Common myeloid progenitor, CD34-positive (primary cell): ENCODE results near the gene SLIT3.

Source experiments
- CTCF ChIA-PET: fragments of 350-600 bp; sonication (Branson Sonifier 250); formaldehyde crosslinking; loops from one replicate; lab custom pipeline; 2021; ENCODE audit warnings: antibody characterized with exemption; lab: Charles Lee
- POLR2A ChIA-PET: fragments of 350-600 bp; sonication (Branson Sonifier 250); formaldehyde crosslinking; loops from one replicate; lab custom pipeline; 2021; ENCODE audit warnings: antibody characterized with exemption; lab: Charles Lee
- DNase-seq, 3 donors: peaks; one replicate each; pipeline versions ENCODE4 v3.0.0 to v3.0.0-alpha.2; 2013
- H3K27ac ChIP-seq, 2 experiments: 1 replicate in 1 of 2; 2 replicates in 1 of 2; pipeline ENCODE4 v1.7.0; 2013; ENCODE audit warnings: inconsistent platforms in 2 of 2, low read length in 2 of 2, mild to moderate bottlenecking in 2 of 2, low read depth in 1 of 2, moderate library complexity in 1 of 2; ENCODE audit not compliant: severe bottlenecking in 2 of 2, insufficient read depth in 1 of 2, poor library complexity in 1 of 2
- H3K27me3 ChIP-seq, 5 experiments: replicated peaks in 2 of 5; 1 replicate in 3 of 5; 2 replicates in 2 of 5; pipeline versions ENCODE4 v1.6.1 to v1.7.0; 2013; ENCODE audit warnings: low read length in 4 of 5, mild to moderate bottlenecking in 2 of 5, moderate library complexity in 2 of 5, inconsistent platforms in 1 of 5; ENCODE audit not compliant: insufficient read depth in 5 of 5, control insufficient read depth in 4 of 5
- H3K36me3 ChIP-seq, 4 experiments: 1 replicate in 2 of 4; 2 replicates in 2 of 4; pipeline versions ENCODE4 v1.6.1 to v1.7.0; 2013; ENCODE audit warnings: low read length in 3 of 4, control low read depth in 1 of 4, mild to moderate bottlenecking in 1 of 4; ENCODE audit not compliant: control insufficient read depth in 4 of 4, insufficient read depth in 4 of 4
- H3K4me1 ChIP-seq, 4 experiments: 1 replicate in 3 of 4; 2 replicates in 1 of 4; pipeline versions ENCODE4 v1.6.1 to v1.7.1; 2013; ENCODE audit warnings: low read length in 3 of 4, mild to moderate bottlenecking in 3 of 4, control low read depth in 1 of 4, inconsistent platforms in 1 of 4, moderate library complexity in 1 of 4; ENCODE audit not compliant: control insufficient read depth in 4 of 4, insufficient read depth in 4 of 4; ENCODE audit errors: control extremely low read depth in 1 of 4
- H3K4me3 ChIP-seq, 7 experiments: 1 replicate in 4 of 7; 2 replicates in 3 of 7; pipeline versions ENCODE4 v1.5.1 to v1.7.0; 2013; ENCODE audit warnings: mild to moderate bottlenecking in 7 of 7, low read length in 6 of 7, moderate library complexity in 6 of 7, inconsistent platforms in 2 of 7, low read depth in 2 of 7, control low read depth in 1 of 7; ENCODE audit not compliant: insufficient read depth in 4 of 7, control insufficient read depth in 1 of 7; ENCODE audit errors: extremely low read depth in 1 of 7
- H3K9me3 ChIP-seq, 5 experiments: 1 replicate in 4 of 5; 2 replicates in 1 of 5; pipeline versions ENCODE4 v1.6.1 to v1.7.1; 2013; ENCODE audit warnings: low read length in 4 of 5, mild to moderate bottlenecking in 2 of 5, inconsistent platforms in 1 of 5, low read depth in 1 of 5, moderate library complexity in 1 of 5; ENCODE audit not compliant: control insufficient read depth in 4 of 5, insufficient read depth in 2 of 5; ENCODE audit errors: control extremely low read depth in 1 of 5
- WGBS: methylation state at CpG from one replicate; pipeline ENCODE4 v1.1.5; 2013; ENCODE audit not compliant: insufficient coverage; 5-methylcytosine and 5-hydroxymethylcytosine counted together

Gene SLIT3

DNA sequence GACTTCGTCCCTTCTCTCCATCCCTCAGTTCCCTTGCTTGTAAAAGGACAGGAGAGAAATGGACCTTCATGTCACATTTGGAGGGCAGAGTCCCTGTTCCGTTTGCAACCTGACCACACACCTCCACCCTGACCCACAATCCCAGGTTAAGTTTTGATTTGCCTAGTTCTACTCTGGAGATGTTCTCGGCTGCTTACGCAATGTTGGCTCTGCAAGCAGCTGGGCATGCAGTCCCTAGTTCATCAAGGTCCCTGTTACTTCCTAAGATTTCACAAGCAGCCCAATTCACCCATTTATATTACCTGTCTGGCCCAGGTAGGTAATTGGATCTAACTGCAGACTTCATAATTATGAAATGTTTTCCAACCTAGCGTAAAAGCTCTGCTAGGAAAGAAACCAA is 28.8 kb downstream of the SLIT3 start:
- Histone ChIP-seq H3K4me3 (no peak overlapping the region), H3K36me3 (no peaks in the 10 kb centered on the region), H3K27ac (no peak overlapping the region), H3K9me3 (no peaks in the 10 kb centered on the region), H3K4me1 (peaks cover 0 to 4% (median 0%) of the 10 kb centered on the region in 4 experiments), H3K27me3 (no peaks in the 10 kb centered on the region)
- no peak for DNase-seq
- ChIA-PET CTCF (interaction anchor here (1.3 kb wide), 1 partner anchor 30 kb away, joined by 3 read pairs; no protein-coding TSS in a partner anchor), POLR2A (no interaction called here)
- 84% methylated on average over 5 of the region's 5 CpGs for WGBS

DNA sequence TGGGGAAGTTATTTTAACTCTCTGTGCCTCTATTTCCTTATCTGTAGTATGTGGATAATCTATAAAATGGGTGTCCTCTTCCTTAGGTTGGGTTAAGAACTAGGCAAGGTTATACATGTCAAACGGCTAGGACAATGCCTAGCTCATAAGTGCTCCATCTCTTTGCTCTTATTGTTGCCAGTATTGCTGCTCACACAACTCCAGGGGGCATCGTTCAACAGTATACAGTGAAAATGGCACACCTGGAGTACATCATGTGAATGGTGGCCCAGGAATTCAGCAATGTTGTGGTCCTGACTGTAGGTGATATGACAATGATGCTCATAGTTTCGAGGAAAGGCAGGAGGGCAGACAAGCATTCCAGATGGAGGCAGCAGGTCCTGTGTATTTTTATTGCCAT is 30.1 kb downstream of the SLIT3 start:
- H3K4me1 ChIP-seq = peaks cover 0 to 4% (median 0%) of the 10 kb centered on the region in 4 experiments
- no peaks in the 10 kb centered on the region for H3K27me3 ChIP-seq
- no peak overlapping the region for H3K27ac ChIP-seq
- H3K36me3 ChIP-seq = no peaks in the 10 kb centered on the region
- ChIA-PET CTCF (no interaction called here), POLR2A (no interaction called here)
- no peak for DNase-seq
- no peaks in the 10 kb centered on the region for H3K9me3 ChIP-seq
- H3K4me3 ChIP-seq = no peak overlapping the region
- 94% methylated on average over 3 of the region's 3 CpGs for WGBS

- no peak for DNase-seq
- Histone ChIP-seq H3K9me3 (no peaks in the 10 kb centered on the region), H3K36me3 (no peaks in the 10 kb centered on the region), H3K27me3 (no peaks in the 10 kb centered on the region), H3K4me1 (peaks cover 0 to 4% (median 0%) of the 10 kb centered on the region in 4 experiments), H3K4me3 (no peak overlapping the region), H3K27ac (no peak overlapping the region)
- ChIA-PET POLR2A (no interaction called here), CTCF (interaction anchor here (1.5 kb wide), 1 partner anchor 11 kb away, joined by 3 read pairs; no protein-coding TSS in a partner anchor)
- WGBS = 98% methylated on average over 6 of the region's 7 CpGs
Observed at GRCh38 chr5:169268019-169268418, 32.9 kb downstream of the SLIT3 start.

GRCh38 chr5:169265888-169266287 is 35.1 kb downstream of the SLIT3 start:
- 76% methylated on average over 3 of the region's 3 CpGs for WGBS
- Histone ChIP-seq H3K4me3 (no peak overlapping the region), H3K27ac (no peak overlapping the region), H3K4me1 (no peaks in the 10 kb centered on the region), H3K27me3 (peaks cover 0 to 8% (median 0%) of the 10 kb centered on the region in 5 experiments), H3K36me3 (no peaks in the 10 kb centered on the region), H3K9me3 (no peaks in the 10 kb centered on the region)
- CTCF ChIA-PET = interaction anchor here (1.9 kb wide), 1 partner anchor 23 kb away, joined by 4 read pairs; no protein-coding TSS in a partner anchor
- peak in 2 of 3 donors; percentile 1 for DNase-seq
- POLR2A ChIA-PET = no interaction called here

DNA sequence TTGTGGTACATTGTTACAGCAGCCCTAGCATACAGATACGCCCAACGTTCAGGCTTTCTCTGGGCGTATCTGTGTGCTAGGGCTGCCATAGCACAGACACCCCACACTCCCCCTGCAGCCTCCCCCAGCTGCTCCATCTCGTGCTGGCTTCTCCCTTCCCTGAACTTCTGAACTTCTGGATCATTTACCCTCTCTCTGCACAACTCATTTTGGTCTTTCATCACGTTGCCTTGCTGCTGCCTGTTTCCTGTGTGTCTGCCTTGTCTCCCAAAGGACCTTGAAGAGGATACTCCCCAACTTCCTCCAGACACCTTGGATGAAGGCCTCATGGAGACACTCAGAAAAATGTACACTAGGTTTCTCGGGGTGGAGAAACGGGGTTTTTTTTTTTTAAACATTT is 37.3 kb downstream of the SLIT3 start:
- peaks cover 0 to 10% (median 0%) of the 10 kb centered on the region in 5 experiments for H3K27me3 ChIP-seq
- WGBS = 82% methylated on average over 3 of the region's 7 CpGs
- H3K9me3 ChIP-seq = peaks cover 0 to 2% (median 0%) of the 10 kb centered on the region in 5 experiments

GRCh38 chr5:169260896-169261569 is 39.9 kb downstream of the SLIT3 start:
- CTCF ChIA-PET = interaction anchor here (1.3 kb wide), 1 partner anchor 14 kb away, joined by 4 read pairs; no protein-coding TSS in a partner anchor

More for the DNA sequence above, 37.3 kb downstream of the SLIT3 start:
- Histone ChIP-seq H3K4me3 (no peak overlapping the region), H3K27ac (no peak overlapping the region), H3K36me3 (no peaks in the 10 kb centered on the region), H3K4me1 (no peaks in the 10 kb centered on the region)
- ChIA-PET POLR2A (no interaction called here), CTCF (no interaction called here)
- DNase-seq = no peak

GRCh38 chr5:169258372-169259000 is 42.5 kb downstream of the SLIT3 start:
- Histone ChIP-seq H3K27ac (no peak overlapping the region), H3K9me3 (peaks cover 0 to 2% (median 0%) of the 10 kb centered on the region in 5 experiments), H3K4me3 (no peak overlapping the region), H3K4me1 (no peaks in the 10 kb centered on the region), H3K27me3 (peaks cover 0 to 10% (median 0%) of the 10 kb centered on the region in 5 experiments), H3K36me3 (no peaks in the 10 kb centered on the region)
- no CpG with 5 or more reads among the region's 1 CpG for WGBS
- CTCF ChIA-PET = interaction anchor here (0.7 kb wide), 1 partner anchor 990 kb away, joined by 3 read pairs; no protein-coding TSS in a partner anchor
- peak in 1 of 3 donors; percentile 1 for DNase-seq
- POLR2A ChIA-PET = no interaction called here

More at GRCh38 chr5:169260896-169261569, 39.9 kb downstream of the SLIT3 start:
- H3K4me1 ChIP-seq = no peaks in the 10 kb centered on the region
- no peaks in the 10 kb centered on the region for H3K36me3 ChIP-seq
- H3K27me3 ChIP-seq = peaks cover 0 to 10% (median 0%) of the 10 kb centered on the region in 5 experiments
- peaks cover 0 to 2% (median 0%) of the 10 kb centered on the region in 5 experiments for H3K9me3 ChIP-seq
- no peak overlapping the region for H3K27ac ChIP-seq
- WGBS = 80% methylated on average over 1 of the region's 3 CpGs
- no peak overlapping the region for H3K4me3 ChIP-seq
- POLR2A ChIA-PET = no interaction called here
- DNase-seq = no peak
